Measurements from ENCODE around the gene OSBPL1A. TPM values are rescaled to one million over a fixed set of nuclear protein-coding genes. Genes with fewer than 3 reads are reported as not detected.
A peak's percentile ranks its signal among the peaks of the same experiment; 100 is the strongest.

The OSBPL1A gene
- total RNA-seq, 1 experiment from 2014 or later, result 53.1 TPM

GRCh38 chr18:24200494-24201290, 196.9 kb downstream of the OSBPL1A start (continued):
- TF ChIP-seq, protein P1, sequence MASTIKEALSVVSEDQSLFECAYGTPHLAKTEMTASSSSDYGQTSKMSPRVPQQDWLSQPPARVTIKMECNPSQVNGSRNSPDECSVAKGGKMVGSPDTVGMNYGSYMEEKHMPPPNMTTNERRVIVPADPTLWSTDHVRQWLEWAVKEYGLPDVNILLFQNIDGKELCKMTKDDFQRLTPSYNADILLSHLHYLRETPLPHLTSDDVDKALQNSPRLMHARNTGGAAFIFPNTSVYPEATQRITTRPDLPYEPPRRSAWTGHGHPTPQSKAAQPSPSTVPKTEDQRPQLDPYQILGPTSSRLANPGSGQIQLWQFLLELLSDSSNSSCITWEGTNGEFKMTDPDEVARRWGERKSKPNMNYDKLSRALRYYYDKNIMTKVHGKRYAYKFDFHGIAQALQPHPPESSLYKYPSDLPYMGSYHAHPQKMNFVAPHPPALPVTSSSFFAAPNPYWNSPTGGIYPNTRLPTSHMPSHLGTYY (CRISPR knock-in tag; IDR thresholded peaks at IDR 0.05), result no peak
- no peak for TF ChIP-seq NR3C1 (CRISPR knock-in tag; conservative IDR thresholded peaks at IDR 0.05; ENCODE audit: low read depth)

DNA sequence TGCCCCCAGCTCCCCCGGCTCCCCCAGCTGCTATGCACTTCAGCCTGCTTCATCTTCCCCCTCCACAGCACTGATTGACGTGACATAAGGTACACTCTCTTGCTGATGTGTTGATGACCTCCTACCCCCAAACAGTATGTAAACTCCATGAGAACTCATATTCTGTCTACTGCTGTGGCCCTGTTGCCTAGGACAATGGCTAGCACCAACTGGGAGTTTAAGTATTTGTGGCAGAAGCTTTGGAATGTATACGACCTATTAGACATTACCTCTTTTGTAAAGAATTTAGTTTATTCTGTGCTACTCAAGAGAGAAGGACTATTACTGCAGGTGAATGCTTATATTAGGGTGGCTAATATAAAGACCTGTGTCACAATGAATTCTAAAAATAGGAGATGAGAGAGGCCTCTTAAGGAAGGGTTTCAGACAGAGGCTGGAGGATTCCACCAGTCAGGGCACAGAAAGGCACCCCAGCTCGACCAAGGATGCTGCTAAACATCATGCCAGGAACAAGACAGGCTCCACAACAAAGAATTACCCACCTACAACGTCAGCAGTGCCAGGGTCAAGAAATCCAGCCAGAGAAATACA, 198.2 kb downstream of the OSBPL1A start:
- TF ChIP-seq PRRX2 (CRISPR knock-in tag; IDR thresholded peaks at IDR 0.05), result no peak
- TF ChIP-seq E2F5 (CRISPR knock-in tag; IDR thresholded peaks at IDR 0.05), result no peak
- TF ChIP-seq ZBTB21 (CRISPR knock-in tag; IDR thresholded peaks at IDR 0.05; ENCODE audit: borderline replicate concordance), result no peak
- TF ChIP-seq USF1 (CRISPR knock-in tag; IDR thresholded peaks at IDR 0.05), result no peak
- no peak for TF ChIP-seq STAT6 (CRISPR knock-in tag; conservative IDR thresholded peaks at IDR 0.05; ENCODE audit: low read depth)
- no peak for TF ChIP-seq GTF2I (CRISPR knock-in tag; conservative IDR thresholded peaks at IDR 0.05)
- no peak for TF ChIP-seq CREM (CRISPR knock-in tag; IDR thresholded peaks at IDR 0.05)
- no peak for TF ChIP-seq ZNF512 (CRISPR knock-in tag; IDR thresholded peaks at IDR 0.05; ENCODE audit: borderline replicate concordance)
- TF ChIP-seq, protein P2, sequence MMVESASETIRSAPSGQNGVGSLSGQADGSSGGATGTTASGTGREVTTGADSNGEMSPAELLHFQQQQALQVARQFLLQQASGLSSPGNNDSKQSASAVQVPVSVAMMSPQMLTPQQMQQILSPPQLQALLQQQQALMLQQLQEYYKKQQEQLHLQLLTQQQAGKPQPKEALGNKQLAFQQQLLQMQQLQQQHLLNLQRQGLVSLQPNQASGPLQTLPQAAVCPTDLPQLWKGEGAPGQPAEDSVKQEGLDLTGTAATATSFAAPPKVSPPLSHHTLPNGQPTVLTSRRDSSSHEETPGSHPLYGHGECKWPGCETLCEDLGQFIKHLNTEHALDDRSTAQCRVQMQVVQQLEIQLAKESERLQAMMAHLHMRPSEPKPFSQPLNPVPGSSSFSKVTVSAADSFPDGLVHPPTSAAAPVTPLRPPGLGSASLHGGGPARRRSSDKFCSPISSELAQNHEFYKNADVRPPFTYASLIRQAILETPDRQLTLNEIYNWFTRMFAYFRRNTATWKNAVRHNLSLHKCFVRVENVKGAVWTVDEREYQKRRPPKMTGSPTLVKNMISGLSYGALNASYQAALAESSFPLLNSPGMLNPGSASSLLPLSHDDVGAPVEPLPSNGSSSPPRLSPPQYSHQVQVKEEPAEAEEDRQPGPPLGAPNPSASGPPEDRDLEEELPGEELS (CRISPR knock-in tag; IDR thresholded peaks at IDR 0.05), result no peak
- TF ChIP-seq TP53 (CRISPR knock-in tag; IDR thresholded peaks at IDR 0.05), result no peak
- TF ChIP-seq ATF6 (CRISPR knock-in tag; IDR thresholded peaks at IDR 0.05), result no peak
- no peak for TF ChIP-seq SOX15 (CRISPR knock-in tag; IDR thresholded peaks at IDR 0.05)
- DNase-seq (ENCODE audit: low spot score) (no peak), ATAC-seq (no peak; the same call in 1 of the 2 replicates)
- Mint-ChIP-seq H3K4me1 (0 out of 2 replicates have a peak, but pooled peaks cover 2% of the 10 kb centered on the region), H3K36me3 (no peaks in the 10 kb centered on the region), H3K9me3 (no peaks in the 10 kb centered on the region), H3K4me3 (no peak overlapping the region), H3K27ac (peak overlapping the region; percentile 54; the same call in 1 of the 2 replicates), H3K27me3 (ENCODE audit: low read depth) (no peaks in the 10 kb centered on the region)
- ChIA-PET POLR2A (no interaction called here), CTCF (interaction anchor here (0.6 to 2.6 kb wide), 2 partner anchors 22 to 132 kb away, joined by 3 to 13 read pairs; no protein-coding TSS in a partner anchor)

Data from WTC11 (cell line).